Fibroblast of lung (primary cell): Measurements from ENCODE around the gene ARHGAP10. TPM values are rescaled to one million over a fixed set of nuclear protein-coding genes. Genes with fewer than 3 reads are reported as not detected.

Source experiments
- DNase-seq, 2 donors: peaks; one replicate each; pipeline versions ENCODE4 v3.0.0 to v3.0.0-alpha.2; 2010; ENCODE audit warnings: low read depth in 2 of 2
- H2AFZ ChIP-seq: 2 replicates; pipeline ENCODE4 v1.5.1; 2012; ENCODE audit warnings: low read length, control low read depth, inconsistent platforms
- H3K27ac ChIP-seq: 2 replicates; pipeline ENCODE4 v1.5.1; 2011; ENCODE audit warnings: low read length, control low read depth; ENCODE audit not compliant: insufficient read depth
- H3K27me3 ChIP-seq: 2 replicates; pipeline ENCODE4 v1.5.1; 2011; ENCODE audit warnings: mild to moderate bottlenecking, low read length; ENCODE audit not compliant: control insufficient read depth, insufficient read depth
- H3K36me3 ChIP-seq: 2 replicates; pipeline ENCODE4 v1.5.1; 2011; ENCODE audit warnings: low read length; ENCODE audit not compliant: control insufficient read depth, insufficient read depth
- H3K4me1 ChIP-seq: 2 replicates; pipeline ENCODE4 v1.5.1; 2011; ENCODE audit warnings: low read length; ENCODE audit not compliant: control insufficient read depth, insufficient read depth; ENCODE audit errors: extremely low read depth
- H3K4me2 ChIP-seq: 2 replicates; pipeline ENCODE4 v1.5.1; 2011; ENCODE audit warnings: low read length, control low read depth; ENCODE audit not compliant: insufficient read depth; ENCODE audit errors: extremely low read depth
- H3K4me3 ChIP-seq, 4 experiments: fragments of 200-600 bp in 1 of 4; sonication (generic) in 1 of 4; replicated peaks in 1 of 4; 2 replicates each; pipeline ENCODE4 v1.5.1; 2011 to 2016; ENCODE audit warnings: low read length in 4 of 4, low read depth in 3 of 4, mild to moderate bottlenecking in 3 of 4, control low read depth in 2 of 4, inconsistent platforms in 1 of 4, mixed read lengths in 1 of 4; ENCODE audit not compliant: insufficient read depth in 1 of 4; ENCODE audit errors: control extremely low read depth in 1 of 4
- H3K79me2 ChIP-seq: 2 replicates; pipeline ENCODE4 v1.5.1; 2012; ENCODE audit warnings: mild to moderate bottlenecking, low read length, inconsistent platforms; ENCODE audit not compliant: control insufficient read depth, insufficient read depth
- H3K9ac ChIP-seq: 2 replicates; pipeline ENCODE4 v1.5.1; 2011; ENCODE audit warnings: mild to moderate bottlenecking, low read length, control low read depth; ENCODE audit not compliant: insufficient read depth
- H3K9me3 ChIP-seq: 2 replicates; pipeline ENCODE4 v1.5.1; 2012; ENCODE audit warnings: low read depth, low read length; ENCODE audit not compliant: control insufficient read depth, insufficient read depth
- H4K20me1 ChIP-seq: 2 replicates; pipeline ENCODE4 v1.5.1; 2011; ENCODE audit warnings: low read length; ENCODE audit not compliant: control insufficient read depth, insufficient read depth; ENCODE audit errors: extremely low read depth
- EZH2 ChIP-seq: IDR thresholded peaks from 2 replicates; pipeline ENCODE4 v1.5.1; 2012; ENCODE audit warnings: low read length, control low read depth, mild to moderate bottlenecking; ENCODE audit errors: missing control alignments
- polyA plus RNA-seq, 2 donors: library from polyadenylated mRNA; depleted of rRNA in 1 of 2; stranded (reverse) in 1 of 2; unstranded in 1 of 2; fragments of >200 nt; gene quantifications; 2 replicates each; pipeline ENCODE4 v1.2.1, GENCODE V29; 2011 to 2012; ENCODE audit warnings: missing spikeins in 1 of 2
- total RNA-seq: library from RNA; depleted of rRNA; stranded (reverse); fragments of >200 nt; gene quantifications from 2 replicates; pipeline ENCODE4 v1.2.1, GENCODE V29; 2014
- TF ChIP-seq, protein P1 (sequence below), 2 donors: IDR thresholded peaks in 1 of 2; conservative IDR thresholded peaks in 1 of 2; 1 replicate in 1 of 2; 2 replicates in 1 of 2; pipeline ENCODE4 v1.5.1; 2011 to 2012; ENCODE audit warnings: low read length in 2 of 2, control low read depth in 1 of 2, inconsistent platforms in 1 of 2, low read depth in 1 of 2, mild to moderate bottlenecking in 1 of 2

The ARHGAP10 gene
- total and polyA plus RNA-seq, 2 donors (not counting 1 experiment from before 2014, with no cell fraction given), result 21.6 to 35.8 TPM

- H3K4me2 ChIP-seq, result no peak overlapping the region
- H3K27me3 ChIP-seq, result no peaks in the 10 kb centered on the region
- H4K20me1 ChIP-seq, result no peaks in the 10 kb centered on the region
- H3K9me3 ChIP-seq, result no peaks in the 10 kb centered on the region
- H3K79me2 ChIP-seq, result no peaks in the 10 kb centered on the region
- no peak overlapping the region for H2AFZ ChIP-seq
- no peak overlapping the region for H3K9ac ChIP-seq
- no peak for TF ChIP-seq EZH2
- TF ChIP-seq, protein P1, sequence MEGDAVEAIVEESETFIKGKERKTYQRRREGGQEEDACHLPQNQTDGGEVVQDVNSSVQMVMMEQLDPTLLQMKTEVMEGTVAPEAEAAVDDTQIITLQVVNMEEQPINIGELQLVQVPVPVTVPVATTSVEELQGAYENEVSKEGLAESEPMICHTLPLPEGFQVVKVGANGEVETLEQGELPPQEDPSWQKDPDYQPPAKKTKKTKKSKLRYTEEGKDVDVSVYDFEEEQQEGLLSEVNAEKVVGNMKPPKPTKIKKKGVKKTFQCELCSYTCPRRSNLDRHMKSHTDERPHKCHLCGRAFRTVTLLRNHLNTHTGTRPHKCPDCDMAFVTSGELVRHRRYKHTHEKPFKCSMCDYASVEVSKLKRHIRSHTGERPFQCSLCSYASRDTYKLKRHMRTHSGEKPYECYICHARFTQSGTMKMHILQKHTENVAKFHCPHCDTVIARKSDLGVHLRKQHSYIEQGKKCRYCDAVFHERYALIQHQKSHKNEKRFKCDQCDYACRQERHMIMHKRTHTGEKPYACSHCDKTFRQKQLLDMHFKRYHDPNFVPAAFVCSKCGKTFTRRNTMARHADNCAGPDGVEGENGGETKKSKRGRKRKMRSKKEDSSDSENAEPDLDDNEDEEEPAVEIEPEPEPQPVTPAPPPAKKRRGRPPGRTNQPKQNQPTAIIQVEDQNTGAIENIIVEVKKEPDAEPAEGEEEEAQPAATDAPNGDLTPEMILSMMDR (conservative IDR thresholded peaks at IDR 0.05 in 1 of 2, IDR thresholded peaks at IDR 0.05 in 1 of 2; ENCODE audit: low read depth in 1 of 2, low read length in 2 of 2), result no peak
- no peak overlapping the region for H3K4me3 ChIP-seq
- no peaks in the 10 kb centered on the region for H3K4me1 ChIP-seq
- H3K36me3 ChIP-seq, result no peaks in the 10 kb centered on the region
- no peak overlapping the region for H3K27ac ChIP-seq
- DNase-seq, result peak; percentile 23
These were observed 236.8 kb downstream of the ARHGAP10 start for GRCh38 chr4:147968641-147969040.

GRCh38 chr4:147969573-147970385 lies 237.9 kb downstream of the ARHGAP10 start:
- H4K20me1 ChIP-seq, result no peaks in the 10 kb centered on the region
- H3K9ac ChIP-seq, result no peak overlapping the region
- no peak overlapping the region for H2AFZ ChIP-seq
- no peaks in the 10 kb centered on the region for H3K79me2 ChIP-seq
- no peak overlapping the region for H3K4me2 ChIP-seq
- H3K27me3 ChIP-seq, result no peaks in the 10 kb centered on the region
- H3K4me3 ChIP-seq, result no peak overlapping the region
- no peak overlapping the region for H3K27ac ChIP-seq
- no peaks in the 10 kb centered on the region for H3K4me1 ChIP-seq
- no peak for TF ChIP-seq EZH2
- TF ChIP-seq, protein P1 (conservative IDR thresholded peaks at IDR 0.05 in 1 of 2, IDR thresholded peaks at IDR 0.05 in 1 of 2; ENCODE audit: low read depth in 1 of 2, low read length in 2 of 2), result no peak
- no peak for DNase-seq
- no peaks in the 10 kb centered on the region for H3K36me3 ChIP-seq
- H3K9me3 ChIP-seq, result no peaks in the 10 kb centered on the region

DNA sequence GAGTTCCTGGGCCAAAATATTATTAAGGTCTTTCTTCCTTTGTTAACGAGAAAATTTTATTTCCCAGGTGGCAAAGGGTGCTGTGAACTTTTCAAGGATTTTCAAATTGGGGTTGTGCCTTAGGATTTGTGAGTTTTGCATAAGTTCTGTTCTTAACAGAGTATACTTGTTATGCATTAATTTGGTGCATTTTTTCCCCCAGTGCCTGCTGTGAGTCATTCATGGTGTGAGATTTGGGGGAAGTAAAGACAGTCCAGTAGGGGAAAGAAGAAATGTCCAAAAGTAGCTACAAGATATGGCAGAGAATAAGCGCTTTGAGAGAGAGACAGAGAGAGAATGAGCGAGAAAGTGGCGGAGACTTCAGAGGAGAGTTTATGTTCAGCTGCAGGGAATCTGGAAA lies 239.2 kb downstream of the ARHGAP10 start:
- no peaks in the 10 kb centered on the region for H3K27me3 ChIP-seq
- H3K79me2 ChIP-seq, result no peaks in the 10 kb centered on the region
- no peaks in the 10 kb centered on the region for H3K4me1 ChIP-seq
- no peak for DNase-seq
- TF ChIP-seq, protein P1 (conservative IDR thresholded peaks at IDR 0.05 in 1 of 2, IDR thresholded peaks at IDR 0.05 in 1 of 2; ENCODE audit: low read depth in 1 of 2, low read length in 2 of 2), result no peak
- no peak for TF ChIP-seq EZH2
- no peak overlapping the region for H3K9ac ChIP-seq
- no peak overlapping the region for H3K4me2 ChIP-seq
- no peak overlapping the region for H2AFZ ChIP-seq
- no peak overlapping the region for H3K27ac ChIP-seq
- no peak overlapping the region for H3K4me3 ChIP-seq
- H3K9me3 ChIP-seq, result no peaks in the 10 kb centered on the region
- no peaks in the 10 kb centered on the region for H3K36me3 ChIP-seq
- no peaks in the 10 kb centered on the region for H4K20me1 ChIP-seq
